Stimulated activated CD8-positive, alpha-beta memory T cell treated with anti-CD3 and anti-CD28 coated beads, Interleukin-12 subunit alpha, Interleukin-12 subunit beta, amount 100 ng/mL, for 4 hours (primary cell): ENCODE measurements around the gene NXNL1.

Experiments used
- DNase-seq: peaks from one replicate; pipeline ENCODE4 v3.0.0-alpha.2; 2020; ENCODE audit warnings: low read depth

The NXNL1 gene

DNA sequence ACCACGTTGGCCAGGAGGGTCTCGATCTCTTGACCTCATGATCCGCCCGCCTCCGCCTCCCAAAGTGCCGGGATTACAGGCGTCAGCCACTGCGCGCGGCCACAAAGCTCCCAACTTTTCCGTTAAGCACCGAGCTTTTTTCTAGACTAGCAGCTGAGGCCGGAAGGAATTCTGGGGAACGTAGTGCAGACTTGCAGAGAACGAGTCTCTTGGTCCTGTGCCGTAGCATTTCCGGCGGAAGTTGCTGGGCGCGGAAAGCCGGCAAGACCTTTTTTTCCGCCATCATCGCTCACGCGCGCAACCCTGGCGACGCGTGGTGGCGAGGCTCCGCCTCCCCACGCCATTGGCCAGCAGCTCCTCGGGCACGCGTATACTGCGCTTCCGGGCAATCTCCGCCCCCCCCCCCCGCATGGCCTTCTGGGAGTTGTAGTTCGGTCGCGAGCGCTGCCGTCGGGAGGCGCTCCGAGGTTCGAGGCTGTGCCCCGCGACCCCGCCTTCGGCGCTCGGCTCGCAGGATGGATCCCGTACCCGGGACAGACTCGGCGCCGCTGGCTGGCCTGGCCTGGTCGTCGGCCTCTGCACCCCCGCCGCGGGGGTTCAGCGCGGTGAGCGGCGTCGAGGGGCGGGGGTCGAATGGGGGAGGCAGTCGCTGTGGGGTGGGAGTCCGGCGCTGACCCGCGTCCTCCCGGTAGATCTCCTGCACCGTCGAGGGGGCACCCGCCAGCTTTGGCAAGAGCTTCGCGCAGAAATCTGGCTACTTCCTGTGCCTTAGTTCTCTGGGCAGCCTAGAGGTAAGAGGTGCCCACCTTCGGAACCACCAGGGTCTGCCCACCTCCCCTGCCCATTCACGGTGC, 40.9 kb downstream of the NXNL1 start, which contains the start of gene MVB12A:
MVB12A (plus strand) TSS at position 427 of the 854 bp plus-strand sequence; CDS start at position 516, 89 bp downstream.
- DNase-seq: peak; percentile 91

- DNase-seq: no peak
Measured at GRCh38 chr19:17419154-17419620, 41.5 kb downstream of the NXNL1 start.

DNA sequence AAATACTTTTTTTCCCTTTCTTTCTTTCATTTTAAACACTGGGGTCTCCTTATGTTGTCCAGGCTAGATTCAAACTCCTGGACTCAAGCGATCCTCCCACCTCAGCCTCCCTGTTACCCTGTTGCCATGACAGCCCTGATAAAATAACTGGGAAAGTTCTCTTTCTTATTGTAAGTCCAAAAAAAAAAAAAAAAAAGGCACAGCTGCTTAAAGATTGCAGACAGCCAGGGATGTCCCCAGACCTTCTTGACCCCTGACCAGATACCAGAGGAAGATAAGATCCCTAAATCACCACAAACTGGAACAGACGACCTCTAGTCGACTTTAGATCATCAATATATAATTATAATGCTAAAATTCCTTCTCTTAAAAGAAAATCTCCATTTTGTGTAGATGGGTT, 42.0 kb downstream of the NXNL1 start:
- no peak for DNase-seq

GRCh38 chr19:17415121-17415520, 45.6 kb downstream of the NXNL1 start:
- no peak for DNase-seq

- no peak for DNase-seq
Measured at GRCh38 chr19:17414097-17414496, 46.6 kb downstream of the NXNL1 start.

GRCh38 chr19:17411801-17412200, 48.9 kb downstream of the NXNL1 start:
- no peak for DNase-seq

- no peak for DNase-seq
Measured at GRCh38 chr19:17409990-17410389, 50.7 kb downstream of the NXNL1 start.

- DNase-seq: no peak
Measured at GRCh38 chr19:17406887-17407196, 53.9 kb downstream of the NXNL1 start.

DNA sequence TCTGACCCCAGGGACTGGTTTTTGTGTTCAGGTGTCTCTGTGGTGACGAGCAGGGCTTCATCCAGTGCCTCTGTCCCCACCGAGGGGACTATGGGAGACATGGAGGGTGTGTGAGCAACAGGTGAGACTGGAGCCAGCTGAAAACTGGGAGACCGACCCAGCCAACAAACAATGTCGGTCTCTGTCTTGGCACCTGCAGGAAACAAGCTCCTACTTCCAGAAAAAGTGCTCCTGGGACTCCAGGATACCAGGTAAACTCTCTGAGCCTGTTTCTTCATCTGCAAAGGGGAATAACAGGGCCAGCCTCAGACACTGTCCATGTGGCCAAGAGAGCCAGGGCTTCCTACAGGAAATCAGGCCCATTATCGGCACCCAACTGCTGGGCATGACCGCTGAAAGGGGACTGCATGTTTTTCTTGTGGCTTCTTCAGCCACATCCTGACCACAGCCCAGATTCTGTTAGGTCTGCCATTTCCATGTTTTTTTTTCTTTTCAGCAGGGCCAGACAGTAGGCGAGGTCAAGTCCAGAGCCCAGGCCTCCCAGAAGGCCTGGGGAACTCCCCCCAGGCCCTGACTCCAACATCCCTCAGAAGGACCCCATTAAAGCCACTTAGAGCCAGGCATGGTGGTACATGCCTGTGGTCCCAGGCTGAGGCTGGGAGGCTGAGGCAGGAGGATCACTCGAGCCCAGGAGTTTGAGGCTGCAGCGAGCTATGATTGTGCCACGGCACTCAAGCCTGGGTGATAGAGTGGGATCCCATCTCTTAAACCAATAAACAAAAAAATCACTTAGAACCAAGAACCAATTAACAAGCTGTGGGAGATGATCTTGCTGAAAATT, 54.5 kb downstream of the NXNL1 start:
- no peak for DNase-seq
